ENCODE measurements around the gene PATJ. TPM values are rescaled to one million over a fixed set of nuclear protein-coding genes. Genes with fewer than 3 reads are reported as not detected.

PATJ gene
- total and polyA plus RNA-seq, 2 experiments from 2014 or later = 35.3 to 68.4 TPM

- peaks cover 5% of the 10 kb centered on the region for H3K27me3 Mint-ChIP-seq (ENCODE audit: insufficient read depth, low read depth, poor library complexity)
- Histone ChIP-seq H4K20me1 (replicated peaks; ENCODE audit: insufficient read depth) (no peaks in the 10 kb centered on the region), H3K4me1 (ENCODE audit: insufficient read depth) (peaks cover 5% of the 10 kb centered on the region), H3K36me3 (ENCODE audit: insufficient read depth) (no peaks in the 10 kb centered on the region; the same call in 1 of the 2 replicates), H3K9me2 (ENCODE audit: insufficient read depth) (no peaks in the 10 kb centered on the region), H2AFZ (no peak overlapping the region), H3K27me3 (ENCODE audit: insufficient read depth) (no peaks in the 10 kb centered on the region), H3K27ac (ENCODE audit: low read depth) (0 out of 2 replicates have a peak overlapping the region, but pooled peaks have one; percentile 7), H3F3A (replicated peaks; ENCODE audit: low read depth) (0 out of 2 replicates have a peak, but pooled peaks cover 2% of the 10 kb centered on the region), H3K4me3 (no peak overlapping the region), H3K79me2 (replicated peaks; ENCODE audit: insufficient read depth) (no peaks in the 10 kb centered on the region), H3K4me2 (no peak overlapping the region)
- peaks cover 13% of the 10 kb centered on the region for H3K4me1 Mint-ChIP-seq
- peaks cover 41% of the 10 kb centered on the region for H3K36me3 Mint-ChIP-seq (ENCODE audit: low read depth)
- H3K4me3 Mint-ChIP-seq = no peak overlapping the region
- DNase-seq (ENCODE audit: low spot score) = no peak
- H3K27ac Mint-ChIP-seq = no peak overlapping the region
- TF ChIP-seq STAT1 (IDR thresholded peaks at IDR 0.05; ENCODE audit: unreplicated experiment) (no peak), ZNF331 (CRISPR knock-in tag; IDR thresholded peaks at IDR 0.05; ENCODE audit: low read depth) (no peak), POLR2AphosphoS5 (IDR thresholded peaks at IDR 0.05; ENCODE audit: low read depth) (no peak), CREB1 (CRISPR knock-in tag; IDR thresholded peaks at IDR 0.05; ENCODE audit: low read depth) (no peak), ZNF114 (CRISPR knock-in tag; IDR thresholded peaks at IDR 0.05) (no peak), ETS1 (IDR thresholded peaks at IDR 0.05) (no peak), EZH2phosphoT487 (IDR thresholded peaks at IDR 0.05; ENCODE audit: unreplicated experiment) (no peak), JUNB (IDR thresholded peaks at IDR 0.05; ENCODE audit: unreplicated experiment) (no peak), NANOG (IDR thresholded peaks at IDR 0.05; ENCODE audit: borderline replicate concordance) (no peak), EZH2 (IDR thresholded peaks at IDR 0.05; ENCODE audit: low read depth, unreplicated experiment) (no peak)
- TF ChIP-seq, protein P1, sequence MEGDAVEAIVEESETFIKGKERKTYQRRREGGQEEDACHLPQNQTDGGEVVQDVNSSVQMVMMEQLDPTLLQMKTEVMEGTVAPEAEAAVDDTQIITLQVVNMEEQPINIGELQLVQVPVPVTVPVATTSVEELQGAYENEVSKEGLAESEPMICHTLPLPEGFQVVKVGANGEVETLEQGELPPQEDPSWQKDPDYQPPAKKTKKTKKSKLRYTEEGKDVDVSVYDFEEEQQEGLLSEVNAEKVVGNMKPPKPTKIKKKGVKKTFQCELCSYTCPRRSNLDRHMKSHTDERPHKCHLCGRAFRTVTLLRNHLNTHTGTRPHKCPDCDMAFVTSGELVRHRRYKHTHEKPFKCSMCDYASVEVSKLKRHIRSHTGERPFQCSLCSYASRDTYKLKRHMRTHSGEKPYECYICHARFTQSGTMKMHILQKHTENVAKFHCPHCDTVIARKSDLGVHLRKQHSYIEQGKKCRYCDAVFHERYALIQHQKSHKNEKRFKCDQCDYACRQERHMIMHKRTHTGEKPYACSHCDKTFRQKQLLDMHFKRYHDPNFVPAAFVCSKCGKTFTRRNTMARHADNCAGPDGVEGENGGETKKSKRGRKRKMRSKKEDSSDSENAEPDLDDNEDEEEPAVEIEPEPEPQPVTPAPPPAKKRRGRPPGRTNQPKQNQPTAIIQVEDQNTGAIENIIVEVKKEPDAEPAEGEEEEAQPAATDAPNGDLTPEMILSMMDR (conservative IDR thresholded peaks at IDR 0.05; ENCODE audit: low read depth in 2 of 2) = no peak
- TF ChIP-seq, protein P2, sequence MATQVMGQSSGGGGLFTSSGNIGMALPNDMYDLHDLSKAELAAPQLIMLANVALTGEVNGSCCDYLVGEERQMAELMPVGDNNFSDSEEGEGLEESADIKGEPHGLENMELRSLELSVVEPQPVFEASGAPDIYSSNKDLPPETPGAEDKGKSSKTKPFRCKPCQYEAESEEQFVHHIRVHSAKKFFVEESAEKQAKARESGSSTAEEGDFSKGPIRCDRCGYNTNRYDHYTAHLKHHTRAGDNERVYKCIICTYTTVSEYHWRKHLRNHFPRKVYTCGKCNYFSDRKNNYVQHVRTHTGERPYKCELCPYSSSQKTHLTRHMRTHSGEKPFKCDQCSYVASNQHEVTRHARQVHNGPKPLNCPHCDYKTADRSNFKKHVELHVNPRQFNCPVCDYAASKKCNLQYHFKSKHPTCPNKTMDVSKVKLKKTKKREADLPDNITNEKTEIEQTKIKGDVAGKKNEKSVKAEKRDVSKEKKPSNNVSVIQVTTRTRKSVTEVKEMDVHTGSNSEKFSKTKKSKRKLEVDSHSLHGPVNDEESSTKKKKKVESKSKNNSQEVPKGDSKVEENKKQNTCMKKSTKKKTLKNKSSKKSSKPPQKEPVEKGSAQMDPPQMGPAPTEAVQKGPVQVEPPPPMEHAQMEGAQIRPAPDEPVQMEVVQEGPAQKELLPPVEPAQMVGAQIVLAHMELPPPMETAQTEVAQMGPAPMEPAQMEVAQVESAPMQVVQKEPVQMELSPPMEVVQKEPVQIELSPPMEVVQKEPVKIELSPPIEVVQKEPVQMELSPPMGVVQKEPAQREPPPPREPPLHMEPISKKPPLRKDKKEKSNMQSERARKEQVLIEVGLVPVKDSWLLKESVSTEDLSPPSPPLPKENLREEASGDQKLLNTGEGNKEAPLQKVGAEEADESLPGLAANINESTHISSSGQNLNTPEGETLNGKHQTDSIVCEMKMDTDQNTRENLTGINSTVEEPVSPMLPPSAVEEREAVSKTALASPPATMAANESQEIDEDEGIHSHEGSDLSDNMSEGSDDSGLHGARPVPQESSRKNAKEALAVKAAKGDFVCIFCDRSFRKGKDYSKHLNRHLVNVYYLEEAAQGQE (IDR thresholded peaks at IDR 0.05; ENCODE audit: unreplicated experiment) = no peak
- TF ChIP-seq, protein P3, sequence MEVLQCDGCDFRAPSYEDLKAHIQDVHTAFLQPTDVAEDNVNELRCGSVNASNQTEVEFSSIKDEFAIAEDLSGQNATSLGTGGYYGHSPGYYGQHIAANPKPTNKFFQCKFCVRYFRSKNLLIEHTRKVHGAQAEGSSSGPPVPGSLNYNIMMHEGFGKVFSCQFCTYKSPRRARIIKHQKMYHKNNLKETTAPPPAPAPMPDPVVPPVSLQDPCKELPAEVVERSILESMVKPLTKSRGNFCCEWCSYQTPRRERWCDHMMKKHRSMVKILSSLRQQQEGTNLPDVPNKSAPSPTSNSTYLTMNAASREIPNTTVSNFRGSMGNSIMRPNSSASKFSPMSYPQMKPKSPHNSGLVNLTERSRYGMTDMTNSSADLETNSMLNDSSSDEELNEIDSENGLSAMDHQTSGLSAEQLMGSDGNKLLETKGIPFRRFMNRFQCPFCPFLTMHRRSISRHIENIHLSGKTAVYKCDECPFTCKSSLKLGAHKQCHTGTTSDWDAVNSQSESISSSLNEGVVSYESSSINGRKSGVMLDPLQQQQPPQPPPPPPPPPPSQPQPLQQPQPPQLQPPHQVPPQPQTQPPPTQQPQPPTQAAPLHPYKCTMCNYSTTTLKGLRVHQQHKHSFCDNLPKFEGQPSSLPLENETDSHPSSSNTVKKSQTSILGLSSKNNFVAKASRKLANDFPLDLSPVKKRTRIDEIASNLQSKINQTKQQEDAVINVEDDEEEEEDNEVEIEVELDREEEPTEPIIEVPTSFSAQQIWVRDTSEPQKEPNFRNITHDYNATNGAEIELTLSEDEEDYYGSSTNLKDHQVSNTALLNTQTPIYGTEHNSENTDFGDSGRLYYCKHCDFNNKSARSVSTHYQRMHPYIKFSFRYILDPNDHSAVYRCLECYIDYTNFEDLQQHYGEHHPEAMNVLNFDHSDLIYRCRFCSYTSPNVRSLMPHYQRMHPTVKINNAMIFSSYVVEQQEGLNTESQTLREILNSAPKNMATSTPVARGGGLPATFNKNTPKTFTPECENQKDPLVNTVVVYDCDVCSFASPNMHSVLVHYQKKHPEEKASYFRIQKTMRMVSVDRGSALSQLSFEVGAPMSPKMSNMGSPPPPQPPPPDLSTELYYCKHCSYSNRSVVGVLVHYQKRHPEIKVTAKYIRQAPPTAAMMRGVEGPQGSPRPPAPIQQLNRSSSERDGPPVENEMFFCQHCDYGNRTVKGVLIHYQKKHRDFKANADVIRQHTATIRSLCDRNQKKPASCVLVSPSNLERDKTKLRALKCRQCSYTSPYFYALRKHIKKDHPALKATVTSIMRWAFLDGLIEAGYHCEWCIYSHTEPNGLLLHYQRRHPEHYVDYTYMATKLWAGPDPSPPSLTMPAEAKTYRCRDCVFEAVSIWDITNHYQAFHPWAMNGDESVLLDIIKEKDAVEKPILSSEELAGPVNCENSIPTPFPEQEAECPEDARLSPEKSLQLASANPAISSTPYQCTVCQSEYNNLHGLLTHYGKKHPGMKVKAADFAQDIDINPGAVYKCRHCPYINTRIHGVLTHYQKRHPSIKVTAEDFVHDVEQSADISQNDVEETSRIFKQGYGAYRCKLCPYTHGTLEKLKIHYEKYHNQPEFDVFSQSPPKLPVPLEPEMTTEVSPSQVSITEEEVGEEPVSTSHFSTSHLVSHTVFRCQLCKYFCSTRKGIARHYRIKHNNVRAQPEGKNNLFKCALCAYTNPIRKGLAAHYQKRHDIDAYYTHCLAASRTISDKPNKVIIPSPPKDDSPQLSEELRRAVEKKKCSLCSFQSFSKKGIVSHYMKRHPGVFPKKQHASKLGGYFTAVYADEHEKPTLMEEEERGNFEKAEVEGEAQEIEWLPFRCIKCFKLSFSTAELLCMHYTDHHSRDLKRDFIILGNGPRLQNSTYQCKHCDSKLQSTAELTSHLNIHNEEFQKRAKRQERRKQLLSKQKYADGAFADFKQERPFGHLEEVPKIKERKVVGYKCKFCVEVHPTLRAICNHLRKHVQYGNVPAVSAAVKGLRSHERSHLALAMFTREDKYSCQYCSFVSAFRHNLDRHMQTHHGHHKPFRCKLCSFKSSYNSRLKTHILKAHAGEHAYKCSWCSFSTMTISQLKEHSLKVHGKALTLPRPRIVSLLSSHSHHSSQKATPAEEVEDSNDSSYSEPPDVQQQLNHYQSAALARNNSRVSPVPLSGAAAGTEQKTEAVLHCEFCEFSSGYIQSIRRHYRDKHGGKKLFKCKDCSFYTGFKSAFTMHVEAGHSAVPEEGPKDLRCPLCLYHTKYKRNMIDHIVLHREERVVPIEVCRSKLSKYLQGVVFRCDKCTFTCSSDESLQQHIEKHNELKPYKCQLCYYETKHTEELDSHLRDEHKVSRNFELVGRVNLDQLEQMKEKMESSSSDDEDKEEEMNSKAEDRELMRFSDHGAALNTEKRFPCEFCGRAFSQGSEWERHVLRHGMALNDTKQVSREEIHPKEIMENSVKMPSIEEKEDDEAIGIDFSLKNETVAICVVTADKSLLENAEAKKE (CRISPR knock-in tag; IDR thresholded peaks at IDR 0.05) = no peak
- no peak for ATAC-seq
- peaks cover 18% of the 10 kb centered on the region for H3K9me3 Mint-ChIP-seq
Observed at GRCh38 chr1:62064829-62065407, 322.6 kb downstream of the PATJ start.
